ENCODE results near the gene FLAD1. TPM values are rescaled to one million over a fixed set of nuclear protein-coding genes. Genes with fewer than 3 reads are reported as not detected.
A peak's percentile ranks its signal among the peaks of the same experiment; 100 is the strongest.

Gene FLAD1
- total RNA-seq, 1 experiment from 2014 or later, result 37.9 TPM

GRCh38 chr1:155002464-155003226 lies 19.5 kb downstream of the FLAD1 start, which contains the start of gene ZBTB7B:
TSS of gene ZBTB7B (plus strand) at chr1:155002802. CDS start at chr1:155014661, 11,859 bp downstream.
- DNase-seq (ENCODE audit: low spot score), result no peak

GRCh38 chr1:155003227-155003765 lies 20.2 kb downstream of the FLAD1 start:
- DNase-seq (ENCODE audit: low spot score), result no peak

- DNase-seq (ENCODE audit: low spot score), result peak; percentile 64
Observed at GRCh38 chr1:155003766-155004351, 20.7 kb downstream of the FLAD1 start.

- DNase-seq (ENCODE audit: low spot score), result no peak
Observed at GRCh38 chr1:155004352-155005075, 21.4 kb downstream of the FLAD1 start.

GRCh38 chr1:155005076-155006011 lies 22.2 kb downstream of the FLAD1 start:
- peak; percentile 49 for DNase-seq (ENCODE audit: low spot score)

GRCh38 chr1:155006601-155007101 lies 23.5 kb downstream of the FLAD1 start:
- no peak for DNase-seq (ENCODE audit: low spot score)

- DNase-seq (ENCODE audit: low spot score), result no peak
Observed at GRCh38 chr1:155007251-155007828, 24.2 kb downstream of the FLAD1 start.

- DNase-seq (ENCODE audit: low spot score), result no peak
Observed at GRCh38 chr1:155008015-155008941, 25.1 kb downstream of the FLAD1 start.

GRCh38 chr1:155009221-155009711 lies 26.1 kb downstream of the FLAD1 start:
- DNase-seq (ENCODE audit: low spot score), result no peak

- DNase-seq (ENCODE audit: low spot score), result no peak
Observed at GRCh38 chr1:155009742-155010141, 26.6 kb downstream of the FLAD1 start.

- no peak for DNase-seq (ENCODE audit: low spot score)
Observed at GRCh38 chr1:155010211-155010918, 27.2 kb downstream of the FLAD1 start.

- no peak for DNase-seq (ENCODE audit: low spot score)
Observed at GRCh38 chr1:155011004-155011416, 27.9 kb downstream of the FLAD1 start.

- DNase-seq (ENCODE audit: low spot score), result no peak
Observed at GRCh38 chr1:155011437-155012025, 28.4 kb downstream of the FLAD1 start.

GRCh38 chr1:155012026-155012546 lies 28.9 kb downstream of the FLAD1 start:
- peak; percentile 32 for DNase-seq (ENCODE audit: low spot score)

GRCh38 chr1:155012776-155013602 lies 29.8 kb downstream of the FLAD1 start:
- no peak for DNase-seq (ENCODE audit: low spot score)

- DNase-seq (ENCODE audit: low spot score), result no peak
Observed at GRCh38 chr1:155013632-155014031, 30.5 kb downstream of the FLAD1 start.
